Activated naive CD8-positive, alpha-beta T cell treated with anti-CD3 and anti-CD28 coated beads, Interleukin-2, amount 50 U/mL, for 16 hours (primary cell): ENCODE measurements around the gene BRD1.
A peak's percentile ranks its signal among the peaks of the same experiment; 100 is the strongest.

Experiments
- DNase-seq: peaks from one replicate; pipeline ENCODE4 v3.0.0-alpha.2; 2020; ENCODE audit warnings: low read depth, low spot score

BRD1 gene

GRCh38 chr22:49728570-49729271 is 99.0 kb downstream of the BRD1 start:
- no peak for DNase-seq

GRCh38 chr22:49727881-49728569 is 99.6 kb downstream of the BRD1 start:
- DNase-seq = no peak

- no peak for DNase-seq
Measured at GRCh38 chr22:49727191-49727880, 100.3 kb downstream of the BRD1 start.

- DNase-seq = no peak
Measured at GRCh38 chr22:49726701-49727101, 101.0 kb downstream of the BRD1 start.

GRCh38 chr22:49726022-49726681 is 101.5 kb downstream of the BRD1 start:
- no peak for DNase-seq

- no peak for DNase-seq
Measured at GRCh38 chr22:49725516-49725915, 102.2 kb downstream of the BRD1 start.

- DNase-seq = peak; percentile 45
Measured at GRCh38 chr22:49724893-49725489, 102.7 kb downstream of the BRD1 start.

GRCh38 chr22:49724030-49724892 is 103.4 kb downstream of the BRD1 start:
- DNase-seq = no peak

GRCh38 chr22:49723478-49724029 is 104.1 kb downstream of the BRD1 start:
- no peak for DNase-seq
